ENCODE data around the gene CEP55.

GRCh38 chr10:93501650-93502049 lies 5.2 kb downstream of the CEP55 start:
- TF ChIP-seq, protein P1, sequence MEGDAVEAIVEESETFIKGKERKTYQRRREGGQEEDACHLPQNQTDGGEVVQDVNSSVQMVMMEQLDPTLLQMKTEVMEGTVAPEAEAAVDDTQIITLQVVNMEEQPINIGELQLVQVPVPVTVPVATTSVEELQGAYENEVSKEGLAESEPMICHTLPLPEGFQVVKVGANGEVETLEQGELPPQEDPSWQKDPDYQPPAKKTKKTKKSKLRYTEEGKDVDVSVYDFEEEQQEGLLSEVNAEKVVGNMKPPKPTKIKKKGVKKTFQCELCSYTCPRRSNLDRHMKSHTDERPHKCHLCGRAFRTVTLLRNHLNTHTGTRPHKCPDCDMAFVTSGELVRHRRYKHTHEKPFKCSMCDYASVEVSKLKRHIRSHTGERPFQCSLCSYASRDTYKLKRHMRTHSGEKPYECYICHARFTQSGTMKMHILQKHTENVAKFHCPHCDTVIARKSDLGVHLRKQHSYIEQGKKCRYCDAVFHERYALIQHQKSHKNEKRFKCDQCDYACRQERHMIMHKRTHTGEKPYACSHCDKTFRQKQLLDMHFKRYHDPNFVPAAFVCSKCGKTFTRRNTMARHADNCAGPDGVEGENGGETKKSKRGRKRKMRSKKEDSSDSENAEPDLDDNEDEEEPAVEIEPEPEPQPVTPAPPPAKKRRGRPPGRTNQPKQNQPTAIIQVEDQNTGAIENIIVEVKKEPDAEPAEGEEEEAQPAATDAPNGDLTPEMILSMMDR (conservative IDR thresholded peaks at IDR 0.05 in 1 of 2, IDR thresholded peaks at IDR 0.05 in 1 of 2; ENCODE audit: low read depth in 1 of 2, low read length in 2 of 2), result no peak
- no peak for TF ChIP-seq EZH2 (IDR thresholded peaks at IDR 0.05; ENCODE audit: low read length, missing control alignments)
